HL-60 (cell line): ENCODE data around the gene SLC34A1.

Experiments
- DNase-seq, 2 experiments: peaks; one replicate each; pipeline ENCODE4 v3.0.0-alpha.2; 2010 to 2020; ENCODE audit warnings: low read depth in 1 of 2, low spot score in 1 of 2
- H3K27ac ChIP-seq: fragments of 250-450 bp; sonication (Bioruptor Pico); replicated peaks from 2 replicates; pipeline ENCODE4 v1.5.1; 2020; ENCODE audit warnings: mild to moderate bottlenecking, moderate library complexity
- H3K27me3 ChIP-seq: fragments of 250-450 bp; sonication (Bioruptor Pico); 2 replicates; pipeline ENCODE4 v1.5.1; 2021; ENCODE audit warnings: mild to moderate bottlenecking, moderate library complexity; ENCODE audit not compliant: insufficient read depth, poor library complexity, severe bottlenecking
- H3K4me3 ChIP-seq: replicated peaks from 2 replicates; pipeline ENCODE4 v1.5.1; 2011; ENCODE audit warnings: mild to moderate bottlenecking, control low read depth, low read length; ENCODE audit not compliant: insufficient read depth
- CTCF ChIP-seq: IDR thresholded peaks from one replicate; pipeline ENCODE4 v1.5.1; 2011; ENCODE audit warnings: low read length, control low read depth, inconsistent platforms; ENCODE audit not compliant: insufficient read depth
- GABPA ChIP-seq: IDR thresholded peaks from 2 replicates; pipeline ENCODE4 v1.6.1; 2012; ENCODE audit warnings: low read depth
- POLR2AphosphoS5 ChIP-seq: IDR thresholded peaks from 2 replicates; pipeline ENCODE4 v1.6.1; 2012; ENCODE audit warnings: low read depth
- REST ChIP-seq: IDR thresholded peaks from 2 replicates; pipeline ENCODE4 v1.6.1; 2012; ENCODE audit warnings: low read depth; ENCODE audit not compliant: insufficient replicate concordance
- SPI1 ChIP-seq: IDR thresholded peaks from 2 replicates; pipeline ENCODE4 v1.6.1; 2012; ENCODE audit warnings: low read depth, mild to moderate bottlenecking, borderline replicate concordance

The SLC34A1 gene

GRCh38 chr5:177336112-177336511 lies 48.1 kb upstream of the SLC34A1 start:
- DNase-seq = peak in 1 of 2 experiments; percentile 63
- H3K27me3 ChIP-seq = no peaks in the 10 kb centered on the region

GRCh38 chr5:177336603-177337494 lies 47.4 kb upstream of the SLC34A1 start:
- Histone ChIP-seq H3K27me3 (no peaks in the 10 kb centered on the region), H3K27ac (no peak overlapping the region), H3K4me3 (no peak overlapping the region)
- DNase-seq = no peak
- TF ChIP-seq SPI1 = no peak
- TF ChIP-seq GABPA = no peak
- no peak for TF ChIP-seq REST
- no peak for TF ChIP-seq CTCF
- no peak for TF ChIP-seq POLR2AphosphoS5

More at GRCh38 chr5:177336112-177336511, 48.1 kb upstream of the SLC34A1 start:
- peak; percentile 65 for TF ChIP-seq CTCF
- TF ChIP-seq REST = no peak
- no peak overlapping the region for H3K27ac ChIP-seq
- no peak overlapping the region for H3K4me3 ChIP-seq

GRCh38 chr5:177338251-177339106 lies 45.8 kb upstream of the SLC34A1 start:
- peak overlapping the region; percentile 18 for H3K27ac ChIP-seq
- TF ChIP-seq SPI1 (no peak), CTCF (no peak), POLR2AphosphoS5 (no peak), GABPA (no peak), REST (no peak)
- no peaks in the 10 kb centered on the region for H3K27me3 ChIP-seq

More at GRCh38 chr5:177338251-177339106, 45.8 kb upstream of the SLC34A1 start:
- no peak for DNase-seq
- H3K4me3 ChIP-seq = no peak overlapping the region
